Activated naive CD8-positive, alpha-beta T cell treated with anti-CD3 and anti-CD28 coated beads, Interleukin-2, amount 10 ng/mL, durations not matched to agents 7 days and 5 days (primary cell): ENCODE data around the gene BZW1. TPM values are rescaled to one million over a fixed set of nuclear protein-coding genes. Genes with fewer than 3 reads are reported as not detected.
"Not testable (repeated sequence)": the region's sequence is repeated elsewhere in the genome, so short reads cannot be mapped to it uniquely, and the experiment has no call there.

Source experiments
- ATAC-seq: fragments of 150-1000 bp; cut with Tn5 transposase; one replicate; pipeline ENCODE4 v1.10.0; 2021; ENCODE audit warnings: low read depth, moderate library complexity
- POLR2A ChIA-PET: fragments of 350-600 bp; sonication (Branson Sonifier 250); formaldehyde crosslinking; loops from one replicate; lab custom pipeline; 2021; ENCODE audit warnings: antibody characterized with exemption; lab: Charles Lee
- DNase-seq: peaks from one replicate; pipeline ENCODE4 v3.0.0; 2021
- H3K27ac Mint-ChIP-seq: one replicate; pipeline ENCODE4 v1.8.0; 2022; ENCODE audit warnings: mild to moderate bottlenecking, mixed read lengths
- H3K27me3 Mint-ChIP-seq: one replicate; pipeline ENCODE4 v1.8.0; 2022; ENCODE audit warnings: mild to moderate bottlenecking, moderate library complexity, mixed read lengths
- H3K36me3 Mint-ChIP-seq: one replicate; pipeline ENCODE4 v1.8.0; 2021; ENCODE audit warnings: mild to moderate bottlenecking, mixed read lengths
- H3K4me1 Mint-ChIP-seq: one replicate; pipeline ENCODE4 v1.8.0; 2021; ENCODE audit warnings: mixed read lengths
- H3K4me3 Mint-ChIP-seq: one replicate; pipeline ENCODE4 v1.8.0; 2022; ENCODE audit warnings: mild to moderate bottlenecking, moderate library complexity, mixed read lengths
- H3K9me3 Mint-ChIP-seq: one replicate; pipeline ENCODE4 v1.8.0; 2021; ENCODE audit warnings: mixed read lengths
- total RNA-seq, 2 experiments: library from RNA; stranded (reverse); gene quantifications; one replicate each; pipeline ENCODE4 v1.2.3, GENCODE V29; 2021

The BZW1 gene
- total RNA-seq, 2 experiments from 2014 or later = 197 to 199 TPM

DNA sequence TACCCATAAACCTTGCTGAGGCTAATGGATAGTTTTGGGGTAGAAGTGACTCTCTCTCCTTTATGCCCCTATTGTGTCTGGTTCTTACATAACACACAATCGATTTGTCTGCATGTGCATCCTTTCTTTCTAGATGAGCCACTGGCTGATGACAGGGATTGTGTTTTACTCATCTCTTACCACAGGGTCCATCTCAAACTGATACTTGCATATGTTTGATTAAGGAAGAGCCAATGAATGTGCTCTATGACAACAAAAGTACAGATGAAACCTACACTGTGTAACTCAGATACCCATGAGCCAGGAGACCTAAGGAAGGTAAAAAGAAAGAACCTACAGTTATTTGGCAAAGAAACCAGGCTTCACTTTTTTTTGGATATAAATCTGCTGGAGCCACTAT lies 13.2 kb upstream of the BZW1 start:
- no peaks in the 10 kb centered on the region for H3K4me1 Mint-ChIP-seq
- DNase-seq (no peak), ATAC-seq (no peak)
- no peak overlapping the region for H3K27ac Mint-ChIP-seq
- H3K27me3 Mint-ChIP-seq = peaks cover 8% of the 10 kb centered on the region
- H3K9me3 Mint-ChIP-seq = peaks cover 5% of the 10 kb centered on the region
- no peak overlapping the region for H3K4me3 Mint-ChIP-seq
- POLR2A ChIA-PET = no interaction called here
- H3K36me3 Mint-ChIP-seq = peaks cover 4% of the 10 kb centered on the region

DNA sequence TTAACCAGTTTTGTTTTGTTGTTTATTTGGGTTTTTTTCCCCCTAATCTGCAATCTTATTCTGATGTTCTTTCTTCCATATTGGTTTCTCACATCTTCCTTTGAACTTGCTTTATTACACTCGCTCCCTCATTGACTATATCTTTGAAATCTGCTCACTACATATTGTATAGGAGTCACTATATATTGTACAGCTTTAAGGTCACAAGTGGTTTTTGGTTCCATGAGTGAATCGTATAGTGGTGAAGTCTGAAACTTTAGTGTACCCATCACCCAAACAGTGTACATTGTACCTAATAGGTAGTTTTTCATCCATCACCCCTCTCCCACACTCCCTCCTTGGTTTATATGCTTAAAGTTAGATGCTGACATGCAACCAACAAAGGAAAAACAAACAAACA lies 11.3 kb upstream of the BZW1 start:
- Mint-ChIP-seq H3K9me3 (peaks cover 5% of the 10 kb centered on the region), H3K4me1 (no peaks in the 10 kb centered on the region), H3K27ac (no peak overlapping the region), H3K36me3 (peaks cover 4% of the 10 kb centered on the region), H3K4me3 (no peak overlapping the region), H3K27me3 (peaks cover 14% of the 10 kb centered on the region)
- POLR2A ChIA-PET = no interaction called here
- no peak for ATAC-seq
- no peak for DNase-seq

DNA sequence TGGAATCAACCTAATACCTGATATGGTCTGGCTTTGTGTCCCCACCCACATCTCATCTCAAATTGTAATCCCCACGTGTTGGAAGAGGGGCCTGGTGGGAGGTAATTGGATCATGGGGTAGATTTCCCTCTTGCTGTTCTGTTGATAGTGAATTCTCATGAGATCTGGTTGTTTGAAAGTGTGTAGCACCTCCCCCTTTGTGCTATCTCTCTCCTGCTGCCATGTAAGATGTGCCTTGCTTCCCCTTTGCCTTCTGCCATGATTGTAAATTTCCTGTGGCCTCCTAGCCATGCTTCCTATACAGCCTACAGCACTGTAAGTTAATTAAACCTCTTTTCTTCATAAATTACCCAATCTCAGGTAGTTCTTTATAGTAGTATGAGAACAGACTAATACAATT lies 10.3 kb upstream of the BZW1 start:
- POLR2A ChIA-PET, H3K4me1 Mint-ChIP-seq, ATAC-seq, H3K27ac Mint-ChIP-seq, DNase-seq, H3K4me3 Mint-ChIP-seq, H3K36me3 Mint-ChIP-seq, H3K9me3 Mint-ChIP-seq: not testable (repeated sequence)
- H3K27me3 Mint-ChIP-seq = peaks cover 14% of the 10 kb centered on the region

DNA sequence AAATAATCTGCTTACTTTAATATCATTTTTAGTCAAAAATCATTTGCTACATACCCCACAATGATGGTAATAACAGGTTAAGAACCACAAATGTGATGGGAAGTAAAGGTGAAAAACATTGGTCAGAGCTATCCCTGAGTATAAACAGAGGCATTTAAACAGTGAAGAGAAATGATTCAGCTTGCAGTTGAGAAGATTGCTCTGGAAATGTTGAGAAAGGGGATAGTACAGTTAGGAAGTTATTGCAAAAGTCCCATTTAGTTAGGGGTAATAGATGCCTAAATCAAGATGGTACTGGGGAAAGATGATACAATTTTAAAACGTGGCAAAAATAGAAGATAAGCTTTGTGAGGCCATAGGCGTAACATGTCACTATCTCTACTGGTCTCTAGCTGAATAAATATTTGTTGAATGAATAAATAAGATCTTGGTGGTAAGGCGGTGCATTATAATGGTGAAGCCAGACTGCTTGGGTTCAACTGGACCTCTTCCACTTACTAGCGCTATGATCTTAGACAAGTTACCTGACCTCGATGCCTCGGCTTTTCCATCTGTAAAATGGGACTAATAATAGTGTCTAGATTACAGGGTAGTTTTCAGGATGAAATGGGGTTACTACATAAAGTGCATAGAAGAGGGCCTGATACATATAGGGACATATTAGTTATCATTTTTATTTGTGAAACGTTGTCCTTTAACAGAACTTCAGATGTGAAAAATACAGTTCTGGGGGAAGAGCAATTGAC lies 2.0 kb upstream of the BZW1 start:
- POLR2A ChIA-PET = interaction anchor here (0.5 to 2.0 kb wide), 3 partner anchors 54 to 160 kb away, joined by 3 to 23 read pairs (median 3); partner anchors contain the start of genes CLK1, NIF3L1 and PPIL3
- H3K9me3 Mint-ChIP-seq = no peaks in the 10 kb centered on the region
- H3K4me1 Mint-ChIP-seq = peaks cover 24% of the 10 kb centered on the region
- DNase-seq = no peak
- peak overlapping the region; percentile 91 for H3K4me3 Mint-ChIP-seq
- H3K36me3 Mint-ChIP-seq = peaks cover 5% of the 10 kb centered on the region
- no peak overlapping the region for H3K27ac Mint-ChIP-seq
- no peak for ATAC-seq
- no peaks in the 10 kb centered on the region for H3K27me3 Mint-ChIP-seq

DNA sequence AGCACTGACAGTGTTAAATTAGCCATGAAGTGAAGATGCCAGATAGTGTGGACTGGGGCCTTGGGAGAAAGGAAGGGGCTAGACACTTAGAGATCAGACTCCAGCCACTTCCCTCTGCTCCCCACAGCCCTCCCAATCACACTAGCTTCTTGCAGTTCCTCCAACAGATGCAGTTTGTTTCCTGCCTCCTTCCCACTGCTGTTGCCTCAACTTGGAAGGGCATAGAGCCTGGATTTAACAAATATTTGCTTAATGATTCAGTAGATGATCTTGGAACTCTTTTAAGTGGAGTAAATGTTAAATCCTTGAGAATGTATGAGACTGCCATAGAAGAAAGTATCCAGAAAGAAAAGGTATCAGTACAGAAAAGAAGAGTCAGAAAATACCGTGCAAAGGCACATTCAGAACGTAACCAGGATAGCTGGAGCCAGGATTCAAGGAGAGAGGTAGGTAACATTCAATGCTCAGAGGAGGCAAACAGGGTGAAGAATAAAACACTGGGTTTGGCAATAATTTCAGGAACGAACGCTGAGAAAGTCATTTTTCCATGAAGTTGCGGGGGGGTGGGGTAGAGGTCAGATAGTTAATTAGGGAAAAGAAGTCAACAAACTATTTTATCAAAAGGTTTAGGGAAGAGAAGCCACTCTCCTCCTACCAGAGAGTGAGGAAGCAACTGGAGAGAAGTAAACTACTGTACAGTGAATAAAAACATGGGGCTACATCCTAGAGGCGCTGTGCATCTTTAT lies 1.3 kb upstream of the BZW1 start:
- no peaks in the 10 kb centered on the region for H3K9me3 Mint-ChIP-seq
- H3K27ac Mint-ChIP-seq = peak overlapping the region; percentile 96
- POLR2A ChIA-PET = interaction anchor here (0.5 to 2.0 kb wide), 5 partner anchors 53 to 161 kb away, joined by 3 to 23 read pairs (median 12); partner anchors contain the start of genes CLK1, NIF3L1 and PPIL3
- H3K4me3 Mint-ChIP-seq = peak overlapping the region; percentile 91
- no peak for ATAC-seq
- H3K4me1 Mint-ChIP-seq = peaks cover 30% of the 10 kb centered on the region
- H3K36me3 Mint-ChIP-seq = peaks cover 10% of the 10 kb centered on the region
- DNase-seq = no peak
- no peaks in the 10 kb centered on the region for H3K27me3 Mint-ChIP-seq

DNA sequence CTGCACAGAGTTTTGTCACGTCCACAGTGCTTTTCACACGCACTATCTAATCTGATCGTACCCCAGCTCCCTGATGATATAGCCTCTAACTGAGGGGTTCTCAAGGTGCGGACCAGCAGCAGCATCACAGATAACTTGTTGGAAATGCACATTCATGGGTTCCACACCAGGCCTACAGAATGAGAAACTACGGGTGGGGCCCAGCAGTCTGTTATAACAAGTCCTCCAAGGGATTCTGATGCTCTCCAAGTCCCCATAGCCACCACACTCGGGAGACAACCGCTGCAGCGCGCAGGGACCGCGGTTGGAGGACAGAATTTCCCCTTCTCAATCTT lies 745 bp upstream of the BZW1 start:
- Mint-ChIP-seq H3K4me1 (peaks cover 35% of the 10 kb centered on the region), H3K27me3 (no peaks in the 10 kb centered on the region), H3K4me3 (peak overlapping the region; percentile 91), H3K27ac (peak overlapping the region; percentile 96), H3K9me3 (no peaks in the 10 kb centered on the region), H3K36me3 (peaks cover 15% of the 10 kb centered on the region)
- POLR2A ChIA-PET = interaction anchor here (1.0 to 2.0 kb wide), 5 partner anchors 8 to 99 kb away, joined by 3 to 23 read pairs (median 12); partner anchors contain the start of genes CLK1, NIF3L1 and PPIL3
- DNase-seq (no peak), ATAC-seq (no peak)

DNA sequence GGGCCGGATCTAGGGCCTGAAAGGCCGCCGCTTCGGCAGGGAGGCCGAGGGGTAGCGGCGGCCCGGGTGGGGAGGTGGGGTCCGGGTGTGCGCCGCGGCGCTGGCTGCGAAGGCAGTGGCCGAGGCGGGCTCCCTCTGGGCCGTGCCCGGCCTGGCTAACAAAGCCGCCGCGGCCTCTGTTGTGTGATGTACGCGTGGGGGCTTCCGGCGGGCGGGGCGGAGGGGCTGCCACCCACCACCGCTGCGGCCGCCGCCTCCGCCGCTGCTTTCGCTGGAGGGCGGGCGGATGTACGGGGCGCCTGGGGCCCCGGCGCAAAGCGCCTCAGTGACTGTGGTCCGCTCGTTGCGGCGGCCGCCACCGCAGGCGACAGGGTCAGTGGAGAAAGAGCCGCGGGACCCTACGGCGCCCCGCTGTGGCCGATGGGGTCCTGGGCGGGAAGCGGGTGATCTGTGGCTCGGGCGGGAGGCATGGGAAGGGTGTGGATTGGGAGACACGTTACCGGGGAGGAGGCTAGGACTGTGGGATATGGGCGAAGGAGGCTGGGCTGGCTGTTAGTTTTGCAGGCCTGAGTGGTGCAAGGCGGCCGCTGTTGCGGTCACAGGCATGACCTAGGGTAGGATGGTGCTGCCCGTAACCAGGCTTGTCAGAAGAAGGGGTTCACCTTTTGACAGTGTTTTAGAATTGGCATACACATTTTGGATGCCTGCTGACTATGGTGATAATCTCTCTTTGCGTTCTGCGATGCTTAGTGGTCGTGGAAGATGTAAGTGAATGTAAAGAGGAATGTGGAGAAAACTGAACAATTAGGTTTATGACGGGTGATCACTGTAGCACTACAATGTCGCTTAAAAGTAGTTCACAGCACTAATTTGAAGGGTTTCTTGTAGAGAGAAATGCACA lies 662 bp downstream of the BZW1 start:
- Mint-ChIP-seq H3K27me3 (no peaks in the 10 kb centered on the region), H3K36me3 (peaks cover 23% of the 10 kb centered on the region), H3K9me3 (no peaks in the 10 kb centered on the region), H3K4me1 (peaks cover 37% of the 10 kb centered on the region), H3K4me3 (peak overlapping the region; percentile 95), H3K27ac (peak overlapping the region; percentile 96)
- peak; percentile 51 for ATAC-seq
- POLR2A ChIA-PET = interaction anchor here (0.6 to 3.3 kb wide), 7 partner anchors 9 to 101 kb away, joined by 3 to 24 read pairs (median 12); partner anchors contain the start of genes CLK1, NIF3L1 and PPIL3
- DNase-seq = peak; percentile 82

DNA sequence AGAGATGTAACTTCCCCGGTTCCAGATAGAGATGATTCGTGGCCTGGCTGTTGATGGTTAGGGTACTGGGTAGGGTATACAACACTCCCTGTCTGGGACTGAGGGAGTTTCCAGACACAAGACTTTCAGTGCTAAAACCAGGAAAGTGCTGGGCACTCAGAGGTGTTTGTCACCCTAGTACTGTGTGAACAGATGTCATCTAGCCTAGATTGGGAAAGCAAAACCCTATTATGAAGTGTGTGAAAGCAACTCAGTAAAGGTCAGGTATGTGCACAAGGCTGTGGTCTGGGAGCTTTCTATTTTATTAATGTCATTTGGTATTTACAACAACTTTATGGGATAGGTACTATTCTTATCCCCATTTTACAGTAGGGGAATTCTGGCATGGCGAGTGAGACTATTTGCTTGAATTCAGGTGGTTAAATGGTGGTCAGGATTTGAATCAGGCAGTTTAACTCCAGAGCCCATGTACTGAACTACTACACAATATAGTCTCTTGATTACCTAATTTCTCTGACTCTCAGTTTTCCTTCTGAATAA lies 2.6 kb downstream of the BZW1 start:
- Mint-ChIP-seq H3K27ac (peak overlapping the region; percentile 72), H3K36me3 (peaks cover 33% of the 10 kb centered on the region), H3K4me1 (peaks cover 41% of the 10 kb centered on the region), H3K4me3 (peak overlapping the region; percentile 61), H3K27me3 (no peaks in the 10 kb centered on the region), H3K9me3 (no peaks in the 10 kb centered on the region)
- POLR2A ChIA-PET = interaction anchor here (1.7 to 3.3 kb wide), 2 partner anchors 50 to 102 kb away, joined by 10 to 24 read pairs; partner anchors contain the start of gene CLK1
- ATAC-seq (no peak), DNase-seq (no peak)

DNA sequence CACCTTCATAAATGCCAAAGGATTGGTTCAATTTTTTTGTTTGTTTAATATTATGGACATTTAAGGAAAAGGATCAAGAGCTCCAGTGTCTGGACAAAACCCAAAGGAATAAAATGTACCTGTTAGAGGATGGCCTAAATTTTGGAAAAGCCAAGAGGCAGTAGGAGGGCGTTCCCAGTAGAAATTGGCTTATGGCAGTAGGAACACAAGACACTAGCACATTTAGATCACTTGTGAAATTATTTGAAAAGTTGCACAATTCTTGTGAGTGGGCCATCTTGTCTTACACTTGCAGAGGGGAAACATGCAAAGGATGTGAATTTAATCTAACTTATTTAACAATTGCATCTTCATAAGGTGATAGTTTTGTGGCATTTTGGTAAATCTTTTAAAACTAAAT lies 3.2 kb downstream of the BZW1 start:
- H3K27ac Mint-ChIP-seq = peak overlapping the region; percentile 72
- peak overlapping the region; percentile 61 for H3K4me3 Mint-ChIP-seq
- DNase-seq (no peak), ATAC-seq (no peak)
- H3K36me3 Mint-ChIP-seq = peaks cover 33% of the 10 kb centered on the region
- H3K9me3 Mint-ChIP-seq = no peaks in the 10 kb centered on the region
- peaks cover 40% of the 10 kb centered on the region for H3K4me1 Mint-ChIP-seq
- no peaks in the 10 kb centered on the region for H3K27me3 Mint-ChIP-seq
- POLR2A ChIA-PET = interaction anchor here (1.7 to 3.3 kb wide), 2 partner anchors 49 to 102 kb away, joined by 10 to 24 read pairs; partner anchors contain the start of gene CLK1

DNA sequence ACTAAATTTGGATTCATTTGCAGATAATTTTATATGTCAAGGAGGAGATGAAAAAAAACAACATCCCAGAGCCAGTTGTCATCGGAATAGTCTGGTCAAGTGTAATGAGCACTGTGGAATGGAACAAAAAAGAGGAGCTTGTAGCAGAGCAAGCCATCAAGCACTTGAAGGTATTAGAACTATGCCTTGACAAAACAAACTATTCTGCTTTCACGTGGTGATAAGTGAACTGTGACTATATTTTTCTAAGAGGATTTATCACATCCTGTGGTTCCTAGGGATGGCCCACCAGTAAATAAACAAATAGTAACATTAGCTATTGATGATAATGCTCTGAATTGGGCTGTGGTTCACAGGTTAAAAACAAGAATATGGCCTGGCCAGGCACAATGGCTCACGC lies 7.0 kb downstream of the BZW1 start:
- not testable (repeated sequence) for H3K27me3 Mint-ChIP-seq, H3K4me3 Mint-ChIP-seq, H3K27ac Mint-ChIP-seq, ATAC-seq, H3K9me3 Mint-ChIP-seq, DNase-seq
- peaks cover 27% of the 10 kb centered on the region for H3K4me1 Mint-ChIP-seq
- peaks cover 44% of the 10 kb centered on the region for H3K36me3 Mint-ChIP-seq
- POLR2A ChIA-PET = interaction anchor here (0.5 to 1.3 kb wide), 2 partner anchors 40 to 43 kb away, joined by 5 read pairs; no protein-coding TSS in a partner anchor

DNA sequence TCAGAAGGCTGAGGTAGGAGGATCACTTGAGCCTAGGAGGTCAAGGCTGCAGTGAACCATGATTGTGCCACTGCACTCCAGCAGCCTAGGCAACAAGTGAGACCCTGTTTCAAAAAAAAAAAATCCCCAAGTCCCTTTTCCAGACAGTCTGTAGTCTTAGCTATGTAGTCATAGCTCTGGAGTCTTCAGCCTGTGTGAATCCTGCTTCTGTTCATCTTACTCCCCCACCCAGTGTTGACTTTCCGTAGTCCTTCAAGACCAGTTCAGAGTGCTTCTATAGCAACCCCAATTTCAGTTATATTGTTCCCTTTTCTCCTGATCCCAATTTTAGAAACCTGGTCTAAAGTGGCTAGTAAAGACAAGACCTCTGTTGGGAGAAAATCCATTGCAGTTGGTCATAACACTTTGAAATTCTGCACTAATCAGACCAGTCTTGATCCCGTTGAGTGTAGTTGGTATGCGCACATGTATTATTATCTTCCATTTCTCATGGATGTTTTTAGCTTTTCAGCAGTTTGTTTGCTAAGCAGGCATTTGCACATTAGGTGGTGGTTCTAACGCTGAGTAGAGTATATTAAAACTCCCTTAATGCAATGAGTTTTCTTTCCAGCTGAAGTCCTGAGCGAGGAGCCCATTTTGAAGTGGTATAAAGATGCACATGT lies 9.0 kb downstream of the BZW1 start:
- Mint-ChIP-seq H3K36me3 (peaks cover 35% of the 10 kb centered on the region), H3K4me3 (no peak overlapping the region), H3K4me1 (peaks cover 10% of the 10 kb centered on the region), H3K9me3 (no peaks in the 10 kb centered on the region), H3K27me3 (no peaks in the 10 kb centered on the region), H3K27ac (no peak overlapping the region)
- DNase-seq (no peak), ATAC-seq (no peak)
- POLR2A ChIA-PET = no interaction called here

DNA sequence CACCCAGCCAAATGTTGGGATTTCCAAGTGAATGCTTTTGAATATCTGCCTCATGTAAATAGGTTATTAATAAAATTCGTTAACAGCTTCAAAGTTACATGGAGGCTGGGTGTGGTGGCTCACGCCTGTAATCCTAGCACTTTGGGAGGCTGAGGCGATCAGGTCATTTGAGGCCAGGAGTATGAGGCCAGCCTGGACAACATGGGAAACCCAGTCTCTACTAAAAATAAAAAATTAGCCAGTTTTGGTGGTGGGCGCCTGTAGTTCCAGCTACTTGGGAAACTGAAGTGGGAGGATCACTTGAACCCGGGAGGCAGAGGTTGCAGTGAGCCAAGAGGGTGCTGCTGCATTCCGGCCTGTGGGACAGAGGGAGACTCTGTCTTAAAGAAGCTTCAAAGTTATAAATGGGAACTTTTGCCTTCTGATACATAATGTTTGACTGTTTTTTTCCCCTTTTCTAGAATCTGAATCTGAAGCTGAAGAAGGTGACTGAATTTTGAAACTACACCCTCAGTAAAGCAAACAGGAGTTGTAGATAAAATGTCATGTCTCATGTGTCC lies 10.1 kb downstream of the BZW1 start:
- ATAC-seq (no peak), DNase-seq (no peak)
- no peak overlapping the region for H3K27ac Mint-ChIP-seq
- POLR2A ChIA-PET = no interaction called here
- H3K4me3 Mint-ChIP-seq = no peak overlapping the region
- peaks cover 29% of the 10 kb centered on the region for H3K36me3 Mint-ChIP-seq
- H3K9me3 Mint-ChIP-seq = no peaks in the 10 kb centered on the region
- peaks cover 6% of the 10 kb centered on the region for H3K4me1 Mint-ChIP-seq
- H3K27me3 Mint-ChIP-seq = no peaks in the 10 kb centered on the region
